K562 (cell line): ENCODE results near the gene B3GNT9. TPM values are rescaled to one million over a fixed set of nuclear protein-coding genes. Genes with fewer than 3 reads are reported as not detected.
A peak's percentile ranks its signal among the peaks of the same experiment; 100 is the strongest.

Experiments used
- CEBPG ChIP-seq, 3 experiments: fragments of 200-800 bp in 1 of 3; sonication (Bioruptor generic) in 1 of 3; sonication (generic) in 1 of 3; formaldehyde crosslinking in 1 of 3; IDR thresholded peaks in 2 of 3; conservative IDR thresholded peaks in 1 of 3; 2 replicates each; pipeline versions ENCODE4 v1.6.1 to v1.8.0; 2016 to 2022; ENCODE audit warnings: missing compliant biosample characterization in 2 of 3, missing genetic modification characterization in 2 of 3, mild to moderate bottlenecking in 1 of 3, missing genetic modification reagents in 1 of 3
- DIDO1 ChIP-seq: fragments of 450-650 bp; IDR thresholded peaks from 2 replicates; pipeline ENCODE4 v1.6.1; 2016; ENCODE audit warnings: low read depth, missing biosample characterization, missing genetic modification characterization
- HNRNPLL ChIP-seq: fragments of 200-400 bp; formaldehyde crosslinking; IDR thresholded peaks from 2 replicates; pipeline ENCODE4 v1.6.1; 2017; ENCODE audit warnings: low read length, low read depth, mild to moderate bottlenecking; ENCODE audit not compliant: poor library complexity, severe bottlenecking
- KLF1 ChIP-seq: fragments of 450-650 bp; IDR thresholded peaks from 2 replicates; pipeline ENCODE4 v1.6.1; 2016; ENCODE audit warnings: missing genetic modification characterization, missing compliant biosample characterization
- KLF10 ChIP-seq: fragments of 250-450 bp; sonication (Bioruptor Pico); IDR thresholded peaks from 2 replicates; pipeline ENCODE4 v1.6.1; 2021; ENCODE audit warnings: matching md5 sums
- MAZ ChIP-seq, 2 experiments: fragments of 450-650 bp in 1 of 2; sonication (generic) in 1 of 2; formaldehyde crosslinking; IDR thresholded peaks in 1 of 2; conservative IDR thresholded peaks in 1 of 2; 2 replicates each; pipeline versions ENCODE4 v1.4.0 to v1.5.0; 2020; ENCODE audit warnings: mild to moderate bottlenecking in 1 of 2, missing genetic modification reagents in 1 of 2
- MTA3 ChIP-seq: fragments of 450-650 bp; formaldehyde crosslinking; IDR thresholded peaks from 2 replicates; pipeline ENCODE4 v1.6.1; 2017; ENCODE audit warnings: mild to moderate bottlenecking, borderline replicate concordance
- NRF1 ChIP-seq, 2 experiments: fragments of 450-650 bp; IDR thresholded peaks in 1 of 2; conservative IDR thresholded peaks in 1 of 2; 2 replicates each; pipeline ENCODE4 v1.6.1; 2014; ENCODE audit warnings: mild to moderate bottlenecking in 2 of 2
- PBX2 ChIP-seq, 2 experiments: IDR thresholded peaks in 1 of 2; conservative IDR thresholded peaks in 1 of 2; 2 replicates each; pipeline ENCODE4 v1.6.1; 2016; ENCODE audit warnings: low read depth in 2 of 2, mild to moderate bottlenecking in 1 of 2, missing compliant biosample characterization in 1 of 2, missing genetic modification characterization in 1 of 2, moderate library complexity in 1 of 2
- PHB2 ChIP-seq: fragments of 450-650 bp; IDR thresholded peaks from 2 replicates; pipeline ENCODE4 v1.6.1; 2017; ENCODE audit warnings: low read depth
- POLR3A ChIP-seq: IDR thresholded peaks from 2 replicates; pipeline ENCODE4 v1.6.1; 2011; ENCODE audit warnings: borderline replicate concordance, mild to moderate bottlenecking, moderate library complexity; ENCODE audit not compliant: insufficient read length, insufficient read depth; ENCODE audit errors: extremely low read depth
- RBM39 ChIP-seq: fragments of 200-400 bp; formaldehyde crosslinking; optimal IDR thresholded peaks from 2 replicates; pipeline ENCODE3; 2018; ENCODE audit warnings: low read depth, low read length
- SETDB1 ChIP-seq: IDR thresholded peaks from one replicate; pipeline ENCODE4 v1.6.1; 2012; ENCODE audit warnings: low read length, control low read depth, inconsistent platforms
- SRSF9 ChIP-seq: fragments of 200-400 bp; formaldehyde crosslinking; IDR thresholded peaks from 2 replicates; pipeline ENCODE4 v1.6.1; 2017; ENCODE audit warnings: low read depth, low read length, borderline replicate concordance
- TAF9B ChIP-seq: fragments of 450-650 bp; IDR thresholded peaks from 2 replicates; pipeline ENCODE4 v1.6.1; 2018; ENCODE audit warnings: mild to moderate bottlenecking; ENCODE audit not compliant: partially characterized antibody
- ZEB2 ChIP-seq: fragments of 450-650 bp; IDR thresholded peaks from 2 replicates; pipeline ENCODE4 v1.6.1; 2016
- ZNF165 ChIP-seq: fragments of 250-450 bp; sonication (Bioruptor Pico); IDR thresholded peaks from 2 replicates; pipeline ENCODE4 v1.4.0; 2020; ENCODE audit warnings: borderline replicate concordance
- ZNF551 ChIP-seq: fragments of 250-450 bp; sonication (Bioruptor Pico); IDR thresholded peaks from 2 replicates; pipeline ENCODE4 v1.5.0; 2021; ENCODE audit warnings: mild to moderate bottlenecking, moderate library complexity
- ZNF76 ChIP-seq: fragments of 250-450 bp; sonication (Bioruptor Pico); IDR thresholded peaks from 2 replicates; pipeline ENCODE4 v1.4.0; 2020; ENCODE audit warnings: mild to moderate bottlenecking, moderate library complexity, borderline replicate concordance
- polyA plus RNA-seq, 8 experiments: library from polyadenylated mRNA; depleted of rRNA in 4 of 8; stranded (reverse) in 5 of 8; unstranded in 3 of 8; fragments of >200 nt; fragmentation: Nextera tagmentation in 2 of 8; fragmentation: Illumina TruSeq in 1 of 8; extraction: Ambion mirVana in 2 of 8; extraction: Trizol in 1 of 8; gene quantifications; 2 replicates each; pipeline versions ENCODE4 v1.2.1 to v1.2.3, GENCODE V29; 2011 to 2014; ENCODE audit warnings: inconsistent platforms in 1 of 8, missing spikeins in 1 of 8
- total RNA-seq, 7 experiments: library from RNA; depleted of rRNA in 6 of 7; stranded (reverse); fragments of >200 nt in 6 of 7; fragmentation: Illumina TruSeq in 2 of 7; extraction: Trizol in 2 of 7; gene quantifications; 2 replicates each; pipeline versions ENCODE4 v1.2.1 to v1.2.3, GENCODE V29; 2011 to 2021; ENCODE audit warnings: low replicate concordance in 1 of 7
- TF ChIP-seq, protein P1 (sequence below): fragments of 250-450 bp; sonication (Bioruptor Pico); IDR thresholded peaks from 2 replicates; pipeline ENCODE4 v1.5.1; 2021; ENCODE audit warnings: mild to moderate bottlenecking
- TF ChIP-seq, protein P2 (sequence below): fragments of 450-650 bp; conservative IDR thresholded peaks from 2 replicates; pipeline ENCODE4 v1.6.1; 2016; ENCODE audit warnings: missing genetic modification characterization, low read depth, mild to moderate bottlenecking, control low read depth, missing compliant biosample characterization

The B3GNT9 gene
- total and polyA plus RNA-seq, 9 of the 15 experiments (the other 6 are each of a cell fraction or from before 2014, with no cell fraction given) = 0.01 to 1.8 (median 1.1) TPM; not detected in 1

DNA sequence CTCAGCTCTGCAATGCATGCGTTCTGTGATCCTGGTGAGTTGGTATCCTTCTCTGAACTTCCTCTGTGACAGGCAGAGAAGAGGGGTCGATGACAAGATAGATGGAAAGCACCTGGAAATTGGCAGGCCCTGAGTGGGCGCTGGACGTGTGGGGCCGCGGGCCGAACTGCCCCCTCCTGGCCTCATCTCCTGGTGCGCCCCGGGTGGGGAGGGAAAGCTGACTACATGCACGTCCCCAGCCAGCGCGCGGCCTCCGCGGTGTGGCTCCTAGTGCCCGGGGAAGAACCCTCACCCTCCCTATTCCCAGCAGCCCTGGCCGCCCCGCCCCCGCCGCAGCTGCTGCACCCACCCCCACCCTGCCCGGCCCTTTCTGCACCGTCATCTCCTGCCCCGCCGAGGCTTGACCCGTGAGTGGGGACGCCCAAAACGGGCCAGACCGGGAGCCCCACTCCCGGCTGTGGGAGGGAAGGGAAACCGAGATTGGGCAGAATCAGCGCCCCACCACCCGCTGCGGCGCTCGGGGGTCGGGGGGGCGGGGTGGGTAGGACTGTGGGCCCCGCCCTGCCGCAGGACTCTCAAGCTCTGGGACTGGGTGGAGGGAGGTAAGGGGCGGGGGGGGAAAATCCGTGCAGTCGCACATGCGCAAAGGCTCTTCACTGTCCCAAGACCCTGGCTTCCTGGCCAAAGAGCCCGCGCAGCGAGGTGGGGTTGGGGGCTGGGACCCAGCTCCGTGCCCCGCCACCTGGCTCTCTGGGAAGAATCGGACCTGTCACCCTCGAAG is 19.6 kb upstream of the B3GNT9 start, which contains the start of gene NOL3 (continued):
- TF ChIP-seq PBX2 (CRISPR knock-in tag; IDR thresholded peaks at IDR 0.05; ENCODE audit: low read depth) = no peak
- 0 out of 2 replicates have a peak, but pooled peaks have one; percentile 29 for TF ChIP-seq PBX2 (tag; conservative IDR thresholded peaks at IDR 0.05; ENCODE audit: low read depth)
- no peak for TF ChIP-seq KLF1 (tag)
- TF ChIP-seq MAZ (CRISPR knock-in tag; conservative IDR thresholded peaks at IDR 0.05 in 1 of 2, IDR thresholded peaks at IDR 0.05 in 1 of 2) = peak; percentile 50 to 73; a peak in 3 of 4 replicates
- TF ChIP-seq, protein P1, sequence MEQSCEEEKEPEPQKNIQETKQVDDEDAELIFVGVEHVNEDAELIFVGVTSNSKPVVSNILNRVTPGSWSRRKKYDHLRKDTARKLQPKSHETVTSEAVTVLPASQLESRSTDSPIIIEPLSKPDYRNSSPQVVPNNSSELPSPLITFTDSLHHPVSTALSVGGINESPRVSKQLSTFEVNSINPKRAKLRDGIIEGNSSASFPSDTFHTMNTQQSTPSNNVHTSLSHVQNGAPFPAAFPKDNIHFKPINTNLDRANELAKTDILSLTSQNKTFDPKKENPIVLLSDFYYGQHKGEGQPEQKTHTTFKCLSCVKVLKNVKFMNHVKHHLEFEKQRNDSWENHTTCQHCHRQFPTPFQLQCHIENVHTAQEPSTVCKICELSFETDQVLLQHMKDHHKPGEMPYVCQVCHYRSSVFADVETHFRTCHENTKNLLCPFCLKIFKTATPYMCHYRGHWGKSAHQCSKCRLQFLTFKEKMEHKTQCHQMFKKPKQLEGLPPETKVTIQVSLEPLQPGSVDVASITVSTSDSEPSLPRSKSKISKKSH (CRISPR knock-in tag) = no peak
- TF ChIP-seq ZNF551 (CRISPR knock-in tag) = no peak
- TF ChIP-seq NRF1 (conservative IDR thresholded peaks at IDR 0.05 in 1 of 2, IDR thresholded peaks at IDR 0.05 in 1 of 2) = peak; percentile 91 to 92
- no peak for TF ChIP-seq HNRNPLL
- TF ChIP-seq SRSF9 = no peak
- TF ChIP-seq PHB2 = no peak
- no peak for TF ChIP-seq ZNF165 (CRISPR knock-in tag)
- no peak for TF ChIP-seq TAF9B
- TF ChIP-seq DIDO1 (tag) = no peak
- 0 out of 2 replicates have a peak, but pooled peaks have one; percentile 19 for TF ChIP-seq ZEB2
- TF ChIP-seq SETDB1 = no peak
- TF ChIP-seq RBM39 = no peak
- TF ChIP-seq, protein P2, sequence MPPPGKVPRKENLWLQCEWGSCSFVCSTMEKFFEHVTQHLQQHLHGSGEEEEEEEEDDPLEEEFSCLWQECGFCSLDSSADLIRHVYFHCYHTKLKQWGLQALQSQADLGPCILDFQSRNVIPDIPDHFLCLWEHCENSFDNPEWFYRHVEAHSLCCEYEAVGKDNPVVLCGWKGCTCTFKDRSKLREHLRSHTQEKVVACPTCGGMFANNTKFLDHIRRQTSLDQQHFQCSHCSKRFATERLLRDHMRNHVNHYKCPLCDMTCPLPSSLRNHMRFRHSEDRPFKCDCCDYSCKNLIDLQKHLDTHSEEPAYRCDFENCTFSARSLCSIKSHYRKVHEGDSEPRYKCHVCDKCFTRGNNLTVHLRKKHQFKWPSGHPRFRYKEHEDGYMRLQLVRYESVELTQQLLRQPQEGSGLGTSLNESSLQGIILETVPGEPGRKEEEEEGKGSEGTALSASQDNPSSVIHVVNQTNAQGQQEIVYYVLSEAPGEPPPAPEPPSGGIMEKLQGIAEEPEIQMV (tag) = no peak
- TF ChIP-seq KLF10 (CRISPR knock-in tag) = no peak
- 0 out of 2 replicates have a peak, but pooled peaks have one; percentile 31 for TF ChIP-seq MTA3
- TF ChIP-seq CEBPG (CRISPR knock-in tag; IDR thresholded peaks at IDR 0.05) = no peak
- no peak for TF ChIP-seq CEBPG (tag; conservative IDR thresholded peaks at IDR 0.05 in 1 of 2, IDR thresholded peaks at IDR 0.05 in 1 of 2)
- TF ChIP-seq POLR3A = no peak
- TF ChIP-seq ZNF76 (CRISPR knock-in tag) = no peak
